Posterior cingulate gyrus (tissue), 11 donors: ENCODE measurements around the gene C19orf12.
A peak's percentile ranks its signal among the peaks of the same experiment; 100 is the strongest.

Source experiments
- DNase-seq, 10 donors: peaks; one replicate each; pipeline versions ENCODE4 v3.0.0 to v3.0.0-alpha.2; 2020 to 2021; ENCODE audit warnings: mixed read lengths in 3 of 10
- intact Hi-C: fragments of 100-400 bp; cut with DNase I; formaldehyde crosslinking; loops from one replicate; pipeline ENCODE4 v1.15.1; 2023

The C19orf12 gene

GRCh38 chr19:29667387-29667783, 47.7 kb downstream of the C19orf12 start:
- DNase-seq = peak in 1 of 10 donors; percentile 62
- intact Hi-C loops = no loop called here

GRCh38 chr19:29666578-29667386, 48.3 kb downstream of the C19orf12 start:
- peak in 1 of 10 donors; percentile 91 for DNase-seq
- intact Hi-C loops = no loop called here

- intact Hi-C loops = loop anchor here (2.0 kb wide), 1 partner anchor 51 kb away; no protein-coding TSS in a partner anchor
- DNase-seq = peak in 2 of 10 donors; percentile 59 to 80
Measured at GRCh38 chr19:29665826-29666577, 49.1 kb downstream of the C19orf12 start.

DNA sequence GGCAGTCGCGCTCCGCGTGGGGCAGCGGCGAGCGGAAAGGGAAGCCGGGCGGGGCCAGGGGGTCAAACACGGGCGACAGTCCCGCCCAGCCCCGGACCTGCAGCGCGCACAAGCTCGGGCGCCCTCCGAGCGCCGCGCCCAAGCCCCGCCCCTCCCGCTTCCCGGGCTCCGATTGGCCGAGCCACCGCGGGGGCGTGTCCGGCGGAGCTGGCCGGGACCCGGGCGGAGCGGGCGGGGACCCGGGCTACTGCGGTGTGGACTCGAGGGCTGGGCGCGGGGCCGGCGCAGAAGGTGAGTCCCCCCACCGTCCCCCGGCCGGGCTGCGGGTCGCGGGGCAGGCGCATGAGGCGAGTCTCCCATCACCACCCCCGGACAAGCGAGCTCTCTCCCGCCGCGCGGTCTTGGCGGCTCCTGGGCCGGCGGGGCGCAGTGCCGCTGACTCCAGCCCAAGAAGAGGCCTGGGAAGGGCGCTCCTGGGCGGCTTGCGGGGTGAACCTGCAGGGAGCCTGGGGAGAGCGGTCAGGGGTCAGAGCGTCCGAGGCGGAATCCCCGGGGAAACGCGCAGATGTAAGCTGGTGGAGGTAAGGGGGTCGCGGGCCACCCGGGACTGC, 49.7 kb downstream of the C19orf12 start, which contains the start of gene PLEKHF1:
TSS of gene PLEKHF1 (plus strand) at position 247 of the 611 bp plus-strand sequence. CDS start 8,379 bp downstream, outside the sequence.
- DNase-seq = peak; percentile 85 to 99 (median 90)

DNA sequence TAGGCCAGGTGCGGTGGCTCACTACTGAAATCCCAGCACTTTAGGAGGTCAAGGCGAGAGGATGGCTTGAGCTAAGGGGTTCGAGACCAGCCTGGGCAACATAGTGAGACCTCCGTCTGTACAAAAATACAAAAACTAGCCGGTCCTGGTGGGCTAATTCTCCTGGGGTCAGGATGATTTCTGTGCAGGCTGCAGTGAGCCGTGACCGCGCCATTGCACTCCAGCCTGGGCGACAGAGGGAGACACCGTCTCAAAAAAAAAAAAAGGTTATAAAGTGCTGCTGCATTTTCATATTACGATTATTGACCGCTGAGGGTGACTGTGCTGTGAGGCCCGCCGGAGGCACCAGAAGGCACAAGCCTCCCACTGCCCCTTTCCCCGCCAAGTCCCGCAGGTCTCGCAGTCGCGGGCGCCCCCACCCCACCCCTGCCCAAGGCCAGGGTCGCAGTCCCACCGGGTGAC, 50.3 kb downstream of the C19orf12 start:
- DNase-seq = no peak
- intact Hi-C loops = loop anchor here (2.0 to 5.0 kb wide), 2 partner anchors 52 kb away; no protein-coding TSS in a partner anchor

More for the DNA sequence above, 49.7 kb downstream of the C19orf12 start, which contains the start of gene PLEKHF1:
- intact Hi-C loops = loop anchor here (2.0 kb wide), 1 partner anchor 51 kb away; no protein-coding TSS in a partner anchor

DNA sequence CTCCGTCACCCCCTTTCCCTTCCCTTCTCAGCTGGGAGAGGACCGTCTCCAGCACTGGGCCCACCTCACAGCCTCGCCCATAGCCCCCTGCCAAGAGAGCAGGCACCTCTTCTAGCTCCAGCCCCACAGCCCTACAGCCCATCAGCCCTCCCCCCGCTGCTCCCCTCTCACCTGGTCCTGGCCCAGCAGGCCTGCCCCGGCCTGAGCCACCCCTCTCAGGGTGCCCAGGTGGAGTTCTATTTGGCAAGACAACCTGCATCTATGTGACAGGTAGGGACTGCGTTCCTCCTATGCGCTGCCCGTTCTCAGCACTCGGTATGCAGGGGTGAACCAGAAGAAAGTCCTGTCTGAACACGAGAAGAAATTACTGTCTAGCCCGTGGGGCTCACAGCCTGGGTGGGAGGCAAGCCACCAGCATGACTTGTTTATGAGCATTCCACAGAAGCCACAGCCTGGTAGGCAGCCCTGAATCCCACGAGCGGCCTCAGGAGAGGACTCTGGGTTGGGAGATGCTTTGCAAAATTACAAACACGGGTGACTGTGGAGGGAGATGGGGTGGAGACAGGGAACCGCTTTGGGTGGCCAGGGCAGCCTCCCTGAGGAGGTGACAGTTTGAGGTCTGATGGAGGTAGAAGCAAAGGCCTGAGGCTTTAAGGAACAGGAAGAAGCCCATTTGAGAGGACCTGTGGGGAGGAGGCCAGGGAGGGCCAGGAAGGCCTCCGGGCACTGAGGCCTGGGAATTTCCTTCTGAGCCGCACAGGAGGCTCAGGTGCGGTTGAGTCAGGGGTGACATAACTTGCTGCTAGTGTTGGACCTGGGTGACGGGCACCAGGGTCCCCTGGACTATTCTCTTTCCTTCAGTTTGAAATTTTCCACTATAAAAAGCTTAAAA, 51.0 kb downstream of the C19orf12 start:
- no peak for DNase-seq
- intact Hi-C loops = loop anchor here (2.0 to 5.0 kb wide), 2 partner anchors 52 to 53 kb away; no protein-coding TSS in a partner anchor

GRCh38 chr19:29662604-29663404, 52.3 kb downstream of the C19orf12 start:
- peak in 2 of 10 donors; percentile 87 to 91 for DNase-seq
- intact Hi-C loops = loop anchor here (5.0 kb wide), 1 partner anchor 51 kb away; no protein-coding TSS in a partner anchor

GRCh38 chr19:29662278-29662603, 52.8 kb downstream of the C19orf12 start:
- DNase-seq = no peak
- intact Hi-C loops = loop anchor here (5.0 kb wide), 1 partner anchor 50 kb away; no protein-coding TSS in a partner anchor

DNA sequence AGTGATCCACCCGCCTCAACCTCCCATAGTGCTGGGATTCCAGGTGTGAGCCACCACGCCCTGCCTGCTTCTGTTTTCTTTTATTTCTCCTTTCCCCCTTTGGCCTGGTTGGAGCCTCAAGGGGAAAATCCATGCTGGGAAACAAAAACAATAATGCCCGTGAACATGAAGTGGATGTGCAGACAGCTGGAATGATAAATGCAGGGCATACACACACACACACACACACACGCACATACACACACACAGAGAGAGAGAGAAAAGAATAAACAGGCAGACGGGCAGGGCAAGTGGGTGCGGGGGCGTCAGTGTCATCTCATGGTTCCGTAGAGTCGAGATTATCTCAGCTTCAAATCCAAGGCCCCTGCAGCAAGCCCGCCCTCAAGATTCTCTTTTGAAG, 54.2 kb downstream of the C19orf12 start:
- intact Hi-C loops = loop anchor here (5.0 kb wide), 1 partner anchor 49 kb away; no protein-coding TSS in a partner anchor
- DNase-seq = peak in 1 of 10 donors; percentile 2

DNA sequence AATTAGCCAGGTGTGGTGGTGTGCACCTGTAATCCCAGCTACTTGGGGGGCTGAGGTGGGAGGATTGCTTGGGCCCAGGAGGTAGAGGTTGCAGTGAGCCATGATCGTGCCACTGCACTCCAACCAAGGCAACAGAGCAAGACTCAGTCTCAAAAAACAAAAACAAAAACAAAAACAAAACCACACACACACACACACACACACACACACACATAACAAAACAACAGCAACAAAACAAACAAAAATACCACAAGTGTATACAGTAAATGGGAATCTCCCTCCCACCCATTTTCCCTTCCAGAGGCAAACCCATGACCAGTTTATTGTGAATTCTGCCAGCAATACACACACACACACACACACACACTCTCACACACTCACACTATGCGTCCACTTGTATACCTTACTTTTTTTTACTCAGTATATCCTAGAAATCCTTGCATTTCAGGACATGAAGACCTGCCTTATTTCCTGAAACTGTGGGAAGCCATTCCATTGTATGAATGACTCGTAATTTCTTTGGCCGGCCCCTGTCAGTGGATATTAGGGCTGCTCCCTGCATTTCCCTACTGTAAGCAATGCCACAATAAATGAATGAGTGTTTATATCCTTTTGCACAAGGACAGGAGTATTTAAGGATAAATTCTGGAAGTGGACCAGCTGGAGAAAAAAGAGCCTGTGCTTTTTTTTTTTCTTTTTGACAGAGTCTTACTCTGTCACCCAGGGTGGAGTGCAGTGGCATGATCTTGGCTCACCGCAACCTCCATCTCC, 56.7 kb downstream of the C19orf12 start:
- DNase-seq = no peak
- intact Hi-C loops = no loop called here

GRCh38 chr19:29655648-29656335, 59.3 kb downstream of the C19orf12 start:
- intact Hi-C loops = no loop called here
- peak in 1 of 10 donors; percentile 77 for DNase-seq

- peak in 1 of 10 donors; percentile 8 for DNase-seq
- intact Hi-C loops = no loop called here
Measured at GRCh38 chr19:29653398-29653797, 61.7 kb downstream of the C19orf12 start.

- peak in 2 of 10 donors; percentile 14 to 20 for DNase-seq
Measured at GRCh38 chr19:29651622-29652394, 63.3 kb downstream of the C19orf12 start.

GRCh38 chr19:29650772-29651387, 64.2 kb downstream of the C19orf12 start:
- peak in 2 of 10 donors; percentile 2 for DNase-seq
- intact Hi-C loops = no loop called here

More at GRCh38 chr19:29651622-29652394, 63.3 kb downstream of the C19orf12 start:
- intact Hi-C loops = no loop called here
